OCI-LY7 (cell line): ENCODE measurements around the gene TXN.
"Not testable (repeated sequence)": the region's sequence is repeated elsewhere in the genome, so short reads cannot be mapped to it uniquely, and the experiment has no call there.

Experiments
- CTCF ChIP-seq: fragments of 200-600 bp; sonication (generic); conservative IDR thresholded peaks from 2 replicates; pipeline ENCODE4 v1.5.1; 2014; ENCODE audit warnings: mild to moderate bottlenecking, antibody characterized with exemption, low read length, moderate library complexity, mixed read lengths
- EZH2phosphoT487 ChIP-seq: fragments of 200-600 bp; sonication (generic); IDR thresholded peaks from 2 replicates; pipeline ENCODE4 v1.6.1; 2018; ENCODE audit warnings: low read depth, borderline replicate concordance, mild to moderate bottlenecking, mixed run types, antibody characterized with exemption, low read length, moderate library complexity, mixed read lengths

GRCh38 chr9:110196084-110196499 lies 60.2 kb downstream of the TXN start:
- not testable (repeated sequence) for TF ChIP-seq CTCF, EZH2phosphoT487
